Right lobe of liver (tissue), 6 donors: ENCODE results near the gene ATP8B2. TPM values are rescaled to one million over a fixed set of nuclear protein-coding genes. Genes with fewer than 3 reads are reported as not detected.
A peak's percentile ranks its signal among the peaks of the same experiment; 100 is the strongest.
"Not testable (repeated sequence)": the region's sequence is repeated elsewhere in the genome, so short reads cannot be mapped to it uniquely, and the experiment has no call there.

Experiments used
- ATAC-seq, 4 donors: fragments of 200-7000 bp; cut with Tn5 transposase; one replicate each; pipeline ENCODE4 v1.9.1; 2020; ENCODE audit warnings: mild to moderate bottlenecking in 4 of 4, moderate library complexity in 4 of 4
- DNase-seq, 3 donors: peaks; one replicate each; pipeline ENCODE4 v3.0.0-alpha.2; 2020
- H3K27ac ChIP-seq, 3 donors: fragments of 200-600 bp; one replicate each; pipeline ENCODE4 v1.8.0; 2022
- H3K27me3 ChIP-seq, 2 donors: fragments of 200-600 bp; one replicate each; pipeline ENCODE4 v1.8.0; 2022
- H3K36me3 ChIP-seq, 4 donors: fragments of 200-600 bp; sonication (generic) in 1 of 4; one replicate each; pipeline versions ENCODE4 v1.5.1 to v1.8.0; 2017 to 2022; ENCODE audit warnings: control low read depth in 1 of 4
- H3K4me1 ChIP-seq, 4 donors: fragments of 200-600 bp; sonication (generic) in 1 of 4; one replicate each; pipeline versions ENCODE4 v1.5.1 to v1.8.0; 2017 to 2022; ENCODE audit warnings: control low read depth in 1 of 4
- H3K4me3 ChIP-seq, 3 donors: fragments of 200-600 bp; one replicate each; pipeline ENCODE4 v1.8.0; 2022
- H3K9me3 ChIP-seq, 4 donors: fragments of 200-600 bp; sonication (generic) in 1 of 4; one replicate each; pipeline versions ENCODE4 v1.5.1 to v1.8.0; 2017 to 2022; ENCODE audit warnings: control low read depth in 1 of 4
- CTCF ChIP-seq, 4 donors: fragments of 200-600 bp in 3 of 4; fragments of 450-650 bp in 1 of 4; IDR thresholded peaks; one replicate each; pipeline versions ENCODE4 v1.5.1 to v1.8.0; 2016 to 2022; ENCODE audit warnings: antibody characterized with exemption in 4 of 4, mild to moderate bottlenecking in 2 of 4
- POLR2A ChIP-seq: fragments of 450-650 bp; IDR thresholded peaks from one replicate; pipeline ENCODE4 v1.6.1; 2017; ENCODE audit warnings: antibody characterized with exemption, mild to moderate bottlenecking
- WGBS: methylation state at CpG from one replicate; pipeline ENCODE4 v1.1.6; 2018; ENCODE audit warnings: low coverage, low lambda C conversion rate; ENCODE audit not compliant: insufficient coverage; ENCODE audit errors: missing lambda C conversion rate; 5-methylcytosine and 5-hydroxymethylcytosine counted together
- intact Hi-C, 2 donors: fragments of 100-400 bp; cut with DNase I; formaldehyde crosslinking; loops; one replicate each; pipeline versions ENCODE4 v1.11.2 to v1.14.1; 2022
- long read RNA-seq: library from polyadenylated mRNA; unstranded; transcript quantifications from one replicate; pipeline ENCODE4 v2.0.0, GENCODE V29; 2019
- total RNA-seq, 6 experiments: library from RNA; depleted of rRNA in 2 of 6; stranded (reverse); fragments of >200 nt in 2 of 6; fragmentation: NEBNext Ultra II Directional in 3 of 6; extraction: Animal tissue kit (Norgen Biotek cat#: 25700) in 3 of 6; gene quantifications; one replicate each; pipeline versions ENCODE4 v1.1.0 to v1.2.4, GENCODE V29; 2016 to 2023
- donor health status: DM: no; HTN: yes; CAD: no.
- donor health status: DM: no; HTN: no; CAD: no.
- donor health status: DM: no; HTN: no; CAD: no.
- donor health status: DM: no; HTN: yes; CAD: no.
- donor health status: DM: no; HTN: yes; CAD: no.

Gene ATP8B2
- 1 to 10 TPM; 1.9 to 8.2 (median 3.2) TPM for total RNA-seq
- long read RNA-seq, result 0 reads

- DNase-seq, result peak; percentile 72 to 77 (median 72)
- TF ChIP-seq POLR2A, result no peak
- peak; percentile 71 to 92 (median 88) for TF ChIP-seq CTCF (IDR thresholded peaks at IDR 0.05)
- Histone ChIP-seq H3K9me3 (no peaks in the 10 kb centered on the region), H3K36me3 (no peaks in the 10 kb centered on the region), H3K27ac (peak within 1 kb of the TSS; percentile 40 to 76 (median 40)), H3K4me1 (peaks cover 0 to 14% (median 2%) of the 10 kb centered on the region in 4 donors), H3K4me3 (peak within 1 kb of the TSS; percentile 36 to 41 (median 38)), H3K27me3 (no peaks in the 10 kb centered on the region)
- ATAC-seq, result peak; percentile 68 to 74 (median 72)
- intact Hi-C loops, result loop anchor here in 1 of 2 donors (10.0 kb wide), 1 partner anchor 50 kb away; the partner anchor contains the start of gene HAX1
- WGBS, result 2% methylated on average over 33 of the region's 56 CpGs
Measured at GRCh38 chr1:154324669-154325582, at the start of gene ATP8B2. Gene ATP8B2 (plus strand): TSS chr1:154325525. CDS start chr1:154328142, 2,617 bp downstream.

- TF ChIP-seq CTCF (IDR thresholded peaks at IDR 0.05) (peak in 2 of 4 donors; percentile 15 to 19), POLR2A (no peak)
- ATAC-seq, result no peak
- Histone ChIP-seq H3K4me1 (peaks cover 0 to 5% (median under 1%) of the 10 kb centered on the region in 4 donors), H3K4me3 (no peak overlapping the region), H3K36me3 (peaks cover 0 to 17% (median 3%) of the 10 kb centered on the region in 4 donors), H3K27ac (no peak overlapping the region), H3K27me3 (no peaks in the 10 kb centered on the region), H3K9me3 (no peaks in the 10 kb centered on the region)
- WGBS, result 86% methylated on average over 7 of the region's 7 CpGs
- DNase-seq, result no peak
- intact Hi-C loops, result loop anchor here in 1 of 2 donors (10.0 kb wide), 1 partner anchor 48 kb away; the partner anchor contains the start of genes AQP10 and ATP8B2
Measured at GRCh38 chr1:154276797-154277196, 48.5 kb upstream of the ATP8B2 start.

GRCh38 chr1:154287591-154287990 lies 37.7 kb upstream of the ATP8B2 start:
- not testable (repeated sequence) for ATAC-seq
- no CpG with 5 or more reads among the region's 30 CpGs for WGBS

GRCh38 chr1:154288661-154289060 lies 36.7 kb upstream of the ATP8B2 start:
- TF ChIP-seq CTCF (IDR thresholded peaks at IDR 0.05), result no peak
- TF ChIP-seq POLR2A, result no peak

More at GRCh38 chr1:154287591-154287990, 37.7 kb upstream of the ATP8B2 start:
- H3K4me1 ChIP-seq, DNase-seq, H3K4me3 ChIP-seq, H3K27ac ChIP-seq, H3K9me3 ChIP-seq, intact Hi-C loops, H3K27me3 ChIP-seq, H3K36me3 ChIP-seq: not testable (repeated sequence)

GRCh38 chr1:154290921-154291320 lies 34.4 kb upstream of the ATP8B2 start:
- no peak overlapping the region for H3K27ac ChIP-seq
- no peaks in the 10 kb centered on the region for H3K27me3 ChIP-seq
- no peak for TF ChIP-seq CTCF (IDR thresholded peaks at IDR 0.05)
- TF ChIP-seq POLR2A, result no peak
- DNase-seq (no peak), ATAC-seq (no peak)
- no peak overlapping the region for H3K4me3 ChIP-seq
- 67% methylated on average over 1 of the region's 1 CpG for WGBS
- H3K4me1 ChIP-seq, result no peaks in the 10 kb centered on the region
- H3K36me3 ChIP-seq, result no peaks in the 10 kb centered on the region
- peaks cover 0 to 8% (median 0%) of the 10 kb centered on the region in 4 donors for H3K9me3 ChIP-seq
- intact Hi-C loops, result no loop called here

More at GRCh38 chr1:154288661-154289060, 36.7 kb upstream of the ATP8B2 start:
- WGBS, result 32% methylated on average over 3 of the region's 3 CpGs
- Histone ChIP-seq H3K27me3 (no peaks in the 10 kb centered on the region), H3K36me3 (no peaks in the 10 kb centered on the region), H3K27ac (no peak overlapping the region), H3K4me3 (no peak overlapping the region), H3K4me1 (no peaks in the 10 kb centered on the region), H3K9me3 (no peaks in the 10 kb centered on the region)
- intact Hi-C loops, result no loop called here
- ATAC-seq (no peak), DNase-seq (no peak)
